NCI-H2227 (cell line): ENCODE data around the gene TUT4.

Source experiments
- DNase-seq: peaks from one replicate; lab custom pipeline; 2025; ENCODE audit not compliant: unreplicated experiment; lab: John Stamatoyannopoulos, UW

Gene TUT4

DNA sequence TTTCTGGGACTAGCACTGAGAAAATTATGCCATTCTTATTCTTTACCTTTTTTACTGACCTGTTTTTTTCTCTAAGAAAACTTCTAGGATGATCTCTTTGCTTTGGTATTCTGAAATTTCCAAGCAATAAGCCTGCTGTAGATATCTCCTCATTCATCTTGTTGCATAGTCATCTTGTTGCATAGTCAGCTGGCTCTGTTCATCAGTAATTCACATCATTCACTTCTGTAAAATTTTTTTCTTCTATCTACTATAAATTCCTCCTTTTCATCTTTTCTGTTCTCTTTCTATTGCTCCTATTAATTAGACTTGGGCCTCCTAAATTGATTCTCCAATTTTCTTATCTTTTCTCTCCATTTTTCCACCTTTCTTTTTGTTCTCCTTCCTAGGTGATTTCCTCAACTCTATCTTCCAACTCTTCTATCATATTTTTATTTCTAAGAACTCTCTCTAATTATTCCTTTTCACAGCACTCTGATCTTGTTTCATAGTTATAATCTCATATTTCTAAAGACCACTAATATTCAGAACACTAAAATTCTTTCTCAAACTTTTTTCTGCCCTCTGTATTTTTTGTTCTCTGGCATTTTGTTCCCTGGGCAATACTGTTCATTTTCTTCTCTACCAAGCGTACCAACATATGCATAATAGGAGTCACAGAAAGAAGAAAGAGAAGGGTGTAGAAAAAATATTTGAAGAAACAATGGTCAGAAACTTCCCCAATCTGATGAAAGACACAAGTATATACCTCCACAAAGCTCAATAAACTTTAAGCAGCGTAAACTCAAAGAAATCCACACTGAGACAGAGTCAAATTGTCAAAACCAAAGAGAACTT lies 17.7 kb downstream of the TUT4 start:
- DNase-seq: no peak

DNA sequence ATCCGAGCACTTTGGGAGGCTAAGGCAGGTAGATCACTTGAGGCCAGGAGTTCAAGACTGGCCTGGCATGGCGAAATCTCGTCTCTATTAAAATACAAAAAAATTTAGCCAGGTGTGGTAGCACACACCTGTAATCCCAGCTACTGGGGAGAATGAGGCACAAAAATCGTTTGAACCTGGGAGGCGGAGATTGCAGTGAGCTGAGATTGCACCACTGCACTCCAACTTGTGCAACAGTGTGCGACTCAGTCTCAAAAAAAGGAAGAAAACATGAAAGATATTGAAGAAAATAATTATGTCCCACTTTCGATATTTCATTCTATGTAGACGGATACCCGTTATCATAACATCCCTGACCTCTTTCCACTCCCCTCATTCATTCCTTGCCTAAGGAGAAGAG lies 19.2 kb downstream of the TUT4 start:
- DNase-seq: no peak

DNA sequence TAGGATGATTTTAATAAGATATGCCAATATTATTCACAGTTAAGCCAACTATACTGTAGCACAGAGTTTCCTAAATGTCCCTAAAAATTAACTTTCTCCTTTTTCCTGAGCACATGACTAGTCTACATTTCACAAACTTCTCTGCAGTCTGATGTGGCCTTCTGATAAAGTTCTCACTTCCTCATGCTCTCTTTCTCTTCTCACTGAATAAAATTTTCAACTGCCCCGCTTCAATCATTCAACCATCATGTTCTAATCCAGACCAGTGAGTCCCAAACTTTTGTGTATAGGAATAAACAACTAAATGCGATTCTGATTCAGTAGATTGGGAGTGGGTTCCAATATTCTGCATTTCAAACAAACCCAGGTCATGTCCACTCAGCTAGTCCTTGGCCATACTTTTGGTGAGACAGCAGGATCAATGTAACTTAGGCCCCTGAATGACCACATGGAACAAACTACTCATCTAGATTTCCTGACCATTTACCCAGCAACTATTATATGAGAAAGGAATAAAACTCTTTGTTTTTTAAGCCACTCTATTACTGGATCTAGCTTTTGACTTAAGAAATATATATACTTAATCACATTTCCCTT lies 20.1 kb downstream of the TUT4 start:
- no peak for DNase-seq

DNA sequence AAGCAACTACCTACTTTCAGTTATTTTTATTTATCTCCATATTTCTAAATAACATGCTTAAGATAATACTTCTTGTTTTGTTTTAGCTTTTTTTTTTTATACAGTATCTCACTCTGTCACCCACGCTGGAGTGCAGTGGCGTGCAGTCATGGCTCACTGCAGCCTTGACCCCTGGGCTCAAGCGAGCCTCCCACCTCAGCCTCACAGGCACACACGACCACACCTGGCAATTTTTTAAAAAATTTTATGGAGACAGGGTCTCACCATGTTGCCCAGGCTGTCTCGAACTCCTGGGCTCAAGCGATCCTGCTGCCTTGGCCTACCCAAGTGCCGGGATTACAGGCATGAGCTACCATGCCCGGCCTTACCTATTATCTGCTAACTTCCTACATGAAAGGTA lies 20.6 kb downstream of the TUT4 start:
- DNase-seq: no peak

DNA sequence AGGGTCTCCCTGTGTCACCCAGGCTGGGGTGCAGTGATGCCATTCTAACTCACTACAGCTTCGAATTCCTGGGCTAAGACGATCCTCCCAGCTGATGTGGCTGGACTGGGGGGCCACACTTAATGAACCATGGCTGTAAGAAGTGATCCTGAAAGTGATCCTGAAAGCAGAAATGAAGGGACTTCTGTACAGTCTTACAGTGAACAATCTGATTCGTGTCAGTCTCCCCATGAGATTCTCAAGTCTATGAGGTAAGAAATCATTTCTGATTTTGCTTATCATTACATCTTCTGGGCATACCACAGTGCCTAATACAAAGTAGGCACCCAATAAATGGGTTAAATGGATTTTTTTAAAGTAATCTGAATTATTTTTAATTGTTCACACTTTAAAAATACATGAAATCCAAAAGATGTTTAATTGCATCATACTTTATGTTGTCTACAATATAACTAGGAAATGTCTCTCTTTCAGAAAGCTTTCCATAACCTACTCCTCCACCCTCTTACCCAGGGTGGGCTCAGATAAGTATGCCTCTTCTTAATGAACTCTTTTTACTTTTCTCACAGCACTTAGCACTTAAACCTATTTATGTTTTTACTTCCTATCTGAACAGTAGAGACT lies 21.5 kb downstream of the TUT4 start:
- no peak for DNase-seq

DNA sequence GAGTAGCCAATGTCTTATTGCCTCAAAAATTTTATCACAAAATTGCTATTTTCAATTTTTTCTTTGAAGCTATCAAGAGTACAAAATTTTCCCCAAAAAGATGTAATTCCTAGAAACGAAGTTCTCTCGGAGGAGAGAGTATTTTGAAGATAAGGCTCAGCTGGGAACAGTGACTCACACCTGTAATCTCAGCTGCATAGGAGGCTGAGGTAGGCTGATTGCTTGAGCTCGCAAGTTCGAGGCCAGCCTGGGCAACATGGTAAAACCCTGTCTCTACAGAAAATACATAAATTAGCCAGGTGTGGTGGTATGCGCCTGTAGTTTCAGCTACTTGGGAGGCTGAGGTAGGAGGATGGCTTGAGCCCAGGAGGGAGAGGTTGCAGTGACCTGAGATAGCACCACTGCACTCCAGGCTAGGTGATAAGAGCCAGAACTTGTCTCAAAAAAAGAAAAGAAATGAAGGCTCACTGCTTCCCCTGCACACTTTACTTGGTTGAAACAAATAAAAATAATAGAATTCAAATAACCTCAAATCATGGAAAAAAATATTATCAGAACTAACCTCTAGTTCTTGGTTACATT lies 22.2 kb downstream of the TUT4 start:
- no peak for DNase-seq

DNA sequence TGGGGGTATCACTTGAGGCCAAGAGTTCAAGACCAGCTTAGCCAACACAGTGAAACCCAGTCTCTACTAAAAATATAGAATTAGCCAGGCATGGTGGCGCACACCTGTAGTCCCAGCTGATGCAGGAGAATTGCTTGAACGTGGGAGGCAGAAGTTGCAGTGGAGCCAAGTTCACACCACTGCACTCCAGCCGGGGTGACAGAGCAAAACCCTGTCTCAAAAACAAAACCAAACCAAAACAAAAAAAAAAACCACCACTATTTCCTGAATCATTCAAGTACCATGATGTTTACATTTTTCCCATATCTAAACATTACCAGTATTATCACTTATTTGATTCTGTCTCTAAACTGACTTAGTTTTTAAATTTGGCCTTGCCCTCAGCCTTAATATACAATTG lies 29.5 kb downstream of the TUT4 start:
- no peak for DNase-seq

DNA sequence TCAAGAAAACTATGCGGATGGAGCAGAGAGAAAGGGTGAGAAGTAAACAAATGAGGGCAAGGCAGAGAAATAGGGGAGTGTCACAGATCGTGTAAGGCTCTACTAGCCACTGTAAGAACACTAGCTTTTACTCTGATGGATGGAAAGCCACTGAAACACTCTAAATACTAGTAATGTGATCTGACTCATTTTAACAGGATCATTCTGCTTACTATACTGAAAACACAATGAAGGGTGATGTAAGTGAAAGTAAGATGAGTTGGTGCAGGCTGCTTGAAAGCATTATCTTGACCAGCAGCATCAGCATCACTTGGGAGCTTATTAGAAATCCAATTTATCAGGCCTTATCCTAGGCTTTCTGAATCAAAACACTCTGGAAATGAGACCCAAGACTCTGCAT lies 32.7 kb downstream of the TUT4 start:
- DNase-seq: no peak

DNA sequence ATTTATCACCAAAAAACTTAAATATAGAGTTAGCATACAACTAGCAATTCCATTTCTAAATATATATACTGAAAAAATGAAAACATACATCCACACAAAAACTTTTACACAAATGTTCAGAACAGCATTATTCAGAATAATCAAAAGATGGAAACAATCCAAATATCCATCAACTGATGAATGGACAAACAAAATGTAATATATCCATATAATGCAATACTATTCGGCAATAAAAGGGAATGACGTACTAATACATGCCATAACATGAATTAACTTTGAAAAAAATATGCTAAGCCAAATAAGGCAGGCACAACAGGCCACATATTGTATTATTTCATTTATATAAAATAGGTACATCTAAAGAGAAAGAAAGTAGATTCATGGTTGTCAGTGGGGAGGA lies 33.9 kb downstream of the TUT4 start:
- DNase-seq: no peak

DNA sequence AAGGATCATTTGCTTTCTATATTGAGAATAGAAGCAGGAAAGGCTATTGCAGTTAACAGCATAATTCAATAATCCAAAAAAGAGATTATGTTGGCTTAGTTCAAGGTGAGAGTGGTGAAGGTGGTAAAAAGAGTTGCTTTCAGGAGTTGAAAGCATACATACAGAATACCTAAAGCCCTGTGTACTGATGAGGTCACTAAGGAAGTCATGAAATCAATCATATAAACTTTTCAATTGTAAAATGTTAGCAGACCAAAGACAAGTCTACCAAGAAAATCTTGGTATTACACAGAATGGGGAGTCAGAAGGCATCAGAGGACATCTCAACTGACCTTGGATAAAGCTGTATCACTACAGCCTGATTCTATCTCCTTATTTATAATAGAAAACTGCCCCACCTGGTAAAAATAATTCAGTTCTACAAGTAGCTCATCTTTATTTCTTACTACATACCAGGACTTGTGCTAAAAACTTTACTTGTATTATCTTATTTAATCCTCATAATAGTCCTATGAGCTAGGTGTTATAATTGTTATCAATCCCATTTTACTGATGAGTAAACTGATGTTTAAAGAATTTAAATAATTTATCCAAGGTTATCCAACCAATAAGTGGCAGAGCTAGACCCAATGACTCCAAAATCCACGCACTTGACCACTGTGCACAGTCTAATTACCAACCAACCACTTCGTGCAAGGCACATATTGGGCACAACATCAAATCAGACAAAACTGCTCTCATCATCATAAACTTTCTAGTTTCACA lies 40.9 kb downstream of the TUT4 start:
- no peak for DNase-seq

DNA sequence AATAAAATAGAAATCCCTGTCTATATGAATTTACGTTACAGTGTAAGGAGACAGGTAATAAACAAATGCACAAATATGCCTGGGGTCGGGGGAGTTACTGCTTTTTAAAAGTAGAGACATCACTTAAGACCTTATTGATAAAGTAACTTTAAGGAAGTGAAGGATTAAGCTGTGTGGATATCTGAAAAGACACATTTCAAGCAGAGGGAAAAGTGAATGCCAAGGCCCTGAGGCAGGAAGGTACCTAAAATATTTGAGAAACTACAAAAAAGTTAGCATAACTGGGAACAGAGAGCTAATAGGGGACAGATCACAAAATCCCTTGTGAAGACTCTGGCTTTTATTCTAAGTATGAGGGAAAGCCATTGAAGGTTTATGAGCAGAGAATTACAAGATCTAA lies 41.5 kb downstream of the TUT4 start:
- DNase-seq: no peak

DNA sequence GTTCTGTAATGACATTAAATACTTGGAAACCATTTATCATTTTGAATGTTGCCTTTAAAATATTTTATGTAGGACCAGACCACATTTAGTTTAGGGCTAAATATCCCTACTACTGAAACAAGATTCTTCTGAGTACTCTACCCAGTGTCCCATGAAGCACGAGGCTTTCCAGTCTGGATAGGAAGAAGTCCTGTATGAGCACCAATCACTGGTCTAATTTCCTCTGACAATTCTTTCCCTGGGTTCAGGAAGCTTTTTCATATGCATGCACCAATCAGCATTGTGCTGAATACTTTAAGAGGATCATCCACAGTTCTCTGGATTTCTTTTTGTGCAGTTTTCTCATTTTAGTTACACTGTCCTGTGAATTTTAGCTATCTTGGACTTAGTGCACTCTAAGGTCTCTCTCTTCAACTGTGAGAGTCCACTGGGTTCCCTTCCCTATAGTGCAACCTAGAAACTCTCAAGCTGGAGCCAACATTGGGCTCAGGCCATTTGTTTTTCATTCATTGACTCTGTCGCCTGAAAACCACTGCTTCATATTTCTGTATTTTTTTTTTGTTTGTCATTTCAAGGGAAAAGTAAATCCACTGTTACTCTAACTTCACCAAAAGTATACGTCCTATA lies 45.9 kb downstream of the TUT4 start:
- DNase-seq: no peak

DNA sequence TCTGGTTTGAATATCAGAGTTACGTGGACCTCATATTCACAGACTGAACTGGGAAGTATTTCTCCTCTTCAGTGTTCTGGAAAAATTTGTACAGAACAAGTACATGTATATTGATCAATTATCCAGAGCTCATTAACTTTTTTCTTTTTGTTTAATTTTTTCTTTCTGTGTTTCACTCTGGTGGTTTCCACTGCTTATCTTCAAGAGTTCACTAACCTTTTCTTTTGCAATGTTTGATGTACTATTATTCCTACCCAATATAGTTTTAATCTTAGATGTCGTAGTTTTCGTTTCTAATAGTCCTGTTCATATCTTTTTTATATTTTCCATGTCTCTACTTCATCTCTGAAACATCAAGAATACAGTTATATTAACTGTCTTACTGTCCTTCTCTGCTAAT lies 46.5 kb downstream of the TUT4 start:
- DNase-seq: no peak

DNA sequence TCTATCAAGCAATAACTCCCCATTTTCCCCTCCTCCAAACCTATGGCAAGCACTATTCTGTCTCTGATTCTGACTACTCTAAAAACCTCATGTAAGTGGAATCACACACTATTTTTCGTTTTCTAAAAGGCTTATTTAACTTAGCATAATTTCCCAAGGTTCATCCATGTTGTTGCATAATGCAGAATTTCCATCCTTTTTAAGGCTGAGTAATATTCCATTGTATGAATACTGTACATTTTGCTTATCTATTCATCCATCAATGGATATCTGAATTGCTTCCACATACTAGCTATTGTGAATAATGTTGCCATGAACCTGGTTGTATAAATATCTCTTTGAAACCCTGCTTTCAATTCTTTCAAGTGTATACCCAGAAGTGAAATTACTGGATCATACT lies 48.2 kb downstream of the TUT4 start:
- no peak for DNase-seq

DNA sequence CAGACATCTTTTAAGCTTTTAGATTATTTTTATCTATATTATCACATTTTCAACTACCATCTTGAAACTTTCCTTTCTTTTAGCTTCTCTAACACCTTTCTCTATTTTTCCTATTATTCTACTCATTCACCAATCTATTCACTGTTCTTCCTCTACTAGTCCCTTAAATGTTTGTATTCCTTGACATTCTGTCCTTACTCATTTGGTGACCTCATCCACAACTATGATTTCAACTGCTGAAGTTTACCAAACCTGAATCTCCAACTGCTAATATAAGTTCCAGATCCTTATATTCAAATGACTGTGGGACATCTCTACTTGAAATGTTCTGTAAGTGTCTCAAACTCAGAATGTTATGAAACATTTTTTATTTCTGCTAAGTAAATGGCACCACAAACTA lies 49.2 kb downstream of the TUT4 start:
- no peak for DNase-seq

DNA sequence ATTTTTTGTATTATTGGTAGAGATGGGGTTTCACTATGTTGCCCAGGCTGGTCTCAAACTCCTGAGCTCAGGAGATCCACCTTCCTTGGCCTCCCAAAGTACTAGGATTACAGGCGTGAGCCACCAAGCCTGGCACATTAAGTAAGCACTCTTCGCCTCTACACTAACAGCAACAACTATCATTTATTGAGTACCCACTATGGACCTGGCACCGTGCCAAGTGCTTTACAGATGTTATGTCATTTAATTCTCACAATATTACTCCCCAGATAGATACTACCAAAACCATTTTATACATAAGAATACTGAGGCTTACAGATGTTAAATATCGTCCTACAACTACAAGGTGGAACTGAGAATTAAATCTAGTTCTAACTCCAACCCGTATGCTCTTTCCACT lies 50.1 kb downstream of the TUT4 start:
- no peak for DNase-seq

DNA sequence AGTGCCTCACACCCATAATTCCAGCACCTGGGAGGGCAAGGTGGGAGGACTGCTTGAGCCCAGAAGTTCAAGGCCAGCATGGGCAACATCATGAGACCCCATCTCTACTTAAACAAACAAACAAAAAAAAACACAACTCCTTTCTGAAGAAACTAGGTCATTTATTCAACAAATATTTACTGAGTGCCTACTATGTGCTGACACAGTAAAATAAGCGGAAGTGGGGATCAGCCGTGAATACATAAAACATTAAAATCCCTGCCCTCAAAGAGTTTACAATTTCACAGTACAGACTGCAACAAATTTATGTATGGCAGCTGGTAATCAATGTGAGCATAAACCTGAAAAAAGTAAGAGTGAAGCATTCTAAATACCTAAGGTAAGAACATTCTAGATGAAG lies 65.3 kb downstream of the TUT4 start:
- DNase-seq: no peak

DNA sequence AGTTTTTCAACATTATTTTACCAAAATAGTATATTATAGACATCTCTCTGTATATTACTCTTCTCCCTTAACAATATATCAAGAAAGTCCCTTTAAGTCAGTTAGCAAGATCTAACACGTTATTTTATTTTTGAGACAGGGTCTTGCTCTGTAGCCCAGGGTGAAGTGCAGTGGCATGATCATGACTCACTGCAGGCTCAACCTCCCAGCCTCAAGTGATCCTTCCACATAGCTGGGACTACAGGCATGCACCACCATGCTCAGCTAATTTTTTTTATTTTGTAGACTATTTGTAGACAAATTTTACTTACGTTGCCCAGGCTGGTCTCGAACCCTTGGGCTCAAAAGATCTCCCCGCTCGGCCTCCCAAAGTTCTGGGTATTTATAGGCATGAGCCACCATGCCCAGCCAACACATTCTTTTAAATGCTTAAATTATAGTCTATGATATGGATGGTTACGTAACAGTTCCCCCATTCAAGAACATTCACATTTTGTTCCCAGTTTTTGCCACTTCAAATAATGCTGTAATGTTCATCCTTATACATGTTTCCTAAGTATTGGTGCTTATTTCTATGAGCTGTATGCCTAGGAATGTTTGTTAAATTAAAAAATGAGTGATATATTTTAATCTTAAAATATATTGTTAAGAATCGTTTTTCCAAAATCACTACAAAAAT lies 70.4 kb downstream of the TUT4 start:
- DNase-seq: no peak

DNA sequence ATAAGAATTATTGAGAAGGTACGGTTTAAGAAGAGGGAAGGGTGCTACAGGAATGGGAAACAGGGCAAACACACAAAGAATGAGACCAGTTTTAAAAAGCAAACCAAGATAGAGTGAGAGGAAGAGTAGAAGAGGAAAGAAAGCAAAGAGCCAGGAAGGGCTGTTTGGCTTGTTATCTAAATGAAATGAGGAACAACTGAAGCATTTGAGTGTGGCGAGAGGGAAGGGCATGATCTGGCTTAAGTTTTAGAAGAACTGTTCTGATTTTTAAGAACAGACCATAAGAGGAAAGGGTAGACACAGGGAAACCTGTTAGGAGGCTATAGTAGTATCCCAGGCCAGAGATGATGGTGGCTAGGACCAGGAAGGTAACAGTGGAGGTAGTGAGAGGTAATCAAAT lies 73.8 kb downstream of the TUT4 start:
- DNase-seq: no peak

DNA sequence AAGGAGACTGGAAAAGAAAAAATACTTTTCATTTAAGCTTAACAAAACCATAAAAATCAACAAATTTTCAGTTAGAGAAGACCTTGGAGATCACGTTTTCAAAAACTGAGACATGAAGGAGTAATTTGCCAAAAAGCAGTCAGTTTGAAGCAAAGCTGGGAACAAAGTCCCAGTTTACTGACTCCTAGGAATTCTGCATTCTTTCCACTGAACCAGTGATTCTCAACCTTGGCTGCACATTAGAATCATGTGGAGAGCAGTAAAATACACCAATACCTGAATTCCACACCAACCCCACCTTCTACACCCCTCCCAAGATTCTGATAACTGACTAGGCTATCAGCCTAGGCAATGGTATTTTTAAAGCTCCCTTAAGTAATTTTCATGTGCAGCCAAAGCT lies 75.0 kb downstream of the TUT4 start:
- no peak for DNase-seq
